SK-N-SH treated with all-trans-retinoic acid at 6 μM for 48 hours (cell line): ENCODE results near the gene PRORP.

Experiments
- ATAC-seq: fragments of 200-7000 bp; cut with Tn5 transposase; 3 replicates; pipeline ENCODE4 v1.9.1; 2020; ENCODE audit warnings: mild to moderate bottlenecking, moderate library complexity
- ARNTL ChIP-seq: fragments of 450-650 bp; formaldehyde crosslinking; IDR thresholded peaks from 2 replicates; pipeline ENCODE4 v1.5.0; 2020; ENCODE audit warnings: low read depth, mild to moderate bottlenecking, moderate library complexity, borderline replicate concordance
- CSDC2 ChIP-seq: fragments of 250-450 bp; sonication (Bioruptor Pico); IDR thresholded peaks from 2 replicates; pipeline ENCODE4 v1.5.0; 2020; ENCODE audit warnings: mild to moderate bottlenecking, moderate library complexity
- ESRRG ChIP-seq: fragments of 250-450 bp; sonication (Bioruptor Pico); IDR thresholded peaks from 2 replicates; pipeline ENCODE4 v1.6.1; 2021; ENCODE audit warnings: mild to moderate bottlenecking
- GLIS3 ChIP-seq: fragments of 250-450 bp; sonication (Bioruptor Pico); IDR thresholded peaks from 2 replicates; pipeline ENCODE4 v1.5.0; 2020; ENCODE audit warnings: mild to moderate bottlenecking, moderate library complexity
- ISL1 ChIP-seq: fragments of 250-450 bp; sonication (Bioruptor Pico); IDR thresholded peaks from 2 replicates; pipeline ENCODE4 v2.1.2; 2022; ENCODE audit warnings: mild to moderate bottlenecking, moderate library complexity
- OSR1 ChIP-seq: fragments of 250-450 bp; sonication (Bioruptor Pico); IDR thresholded peaks from 2 replicates; pipeline ENCODE4 v1.8.0; 2022; ENCODE audit warnings: moderate library complexity, mild to moderate bottlenecking, inconsistent platforms
- PPARA ChIP-seq: fragments of 250-450 bp; sonication (Bioruptor Pico); IDR thresholded peaks from 2 replicates; pipeline ENCODE4 v1.5.0; 2020; ENCODE audit warnings: mild to moderate bottlenecking, borderline replicate concordance
- RARB ChIP-seq: fragments of 250-450 bp; sonication (Bioruptor Pico); IDR thresholded peaks from 2 replicates; pipeline ENCODE4 v1.8.0; 2021; ENCODE audit warnings: mild to moderate bottlenecking, moderate library complexity
- TCF4 ChIP-seq: fragments of 250-450 bp; sonication (Bioruptor Pico); IDR thresholded peaks from 2 replicates; pipeline ENCODE4 v1.8.0; 2021; ENCODE audit warnings: mild to moderate bottlenecking, moderate library complexity, borderline replicate concordance
- TOX ChIP-seq: fragments of 250-450 bp; sonication (Bioruptor Pico); IDR thresholded peaks from 2 replicates; pipeline ENCODE4 v1.8.0; 2021; ENCODE audit warnings: mild to moderate bottlenecking, moderate library complexity, borderline replicate concordance
- ZC3H10 ChIP-seq: fragments of 250-450 bp; sonication (Bioruptor Pico); IDR thresholded peaks from 2 replicates; pipeline ENCODE4 v1.5.1; 2021; ENCODE audit warnings: mild to moderate bottlenecking, moderate library complexity
- ZFP30 ChIP-seq: fragments of 450-650 bp; formaldehyde crosslinking; IDR thresholded peaks from 2 replicates; pipeline ENCODE4 v1.5.0; 2022; ENCODE audit warnings: mild to moderate bottlenecking, moderate library complexity
- ZNF565 ChIP-seq: fragments of 450-650 bp; formaldehyde crosslinking; conservative IDR thresholded peaks from 2 replicates; pipeline ENCODE4 v1.5.0; 2020; ENCODE audit warnings: low read depth, mild to moderate bottlenecking, moderate library complexity
- ZNF70 ChIP-seq: fragments of 450-650 bp; formaldehyde crosslinking; IDR thresholded peaks from 2 replicates; pipeline ENCODE4 v1.5.0; 2020; ENCODE audit warnings: mild to moderate bottlenecking, moderate library complexity
- ZNF8 ChIP-seq: fragments of 450-650 bp; formaldehyde crosslinking; IDR thresholded peaks from 2 replicates; pipeline ENCODE4 v1.5.0; 2020; ENCODE audit warnings: mild to moderate bottlenecking, moderate library complexity
- TF ChIP-seq, protein P1 (sequence below): fragments of 250-450 bp; sonication (Bioruptor Pico); IDR thresholded peaks from 2 replicates; pipeline ENCODE4 v1.5.1; 2020; ENCODE audit warnings: low read depth, mild to moderate bottlenecking, moderate library complexity
- TF ChIP-seq, protein P2 (sequence below): fragments of 250-450 bp; sonication (Bioruptor Pico); IDR thresholded peaks from 2 replicates; pipeline ENCODE4 v1.8.0; 2021; ENCODE audit warnings: low read depth, mild to moderate bottlenecking, moderate library complexity, borderline replicate concordance
- TF ChIP-seq, protein P3 (sequence below): fragments of 250-450 bp; sonication (Bioruptor Pico); IDR thresholded peaks from 2 replicates; pipeline ENCODE4 v1.5.1; 2021; ENCODE audit warnings: mild to moderate bottlenecking, moderate library complexity
- TF ChIP-seq, protein P4 (sequence below): fragments of 250-450 bp; sonication (Bioruptor Pico); IDR thresholded peaks from 2 replicates; pipeline ENCODE4 v1.5.0; 2020; ENCODE audit warnings: mild to moderate bottlenecking, moderate library complexity
- TF ChIP-seq, protein P5 (sequence below): fragments of 250-450 bp; sonication (Bioruptor Pico); IDR thresholded peaks from 2 replicates; pipeline ENCODE4 v1.8.0; 2020; ENCODE audit warnings: mild to moderate bottlenecking, moderate library complexity, borderline replicate concordance

The PRORP gene

DNA sequence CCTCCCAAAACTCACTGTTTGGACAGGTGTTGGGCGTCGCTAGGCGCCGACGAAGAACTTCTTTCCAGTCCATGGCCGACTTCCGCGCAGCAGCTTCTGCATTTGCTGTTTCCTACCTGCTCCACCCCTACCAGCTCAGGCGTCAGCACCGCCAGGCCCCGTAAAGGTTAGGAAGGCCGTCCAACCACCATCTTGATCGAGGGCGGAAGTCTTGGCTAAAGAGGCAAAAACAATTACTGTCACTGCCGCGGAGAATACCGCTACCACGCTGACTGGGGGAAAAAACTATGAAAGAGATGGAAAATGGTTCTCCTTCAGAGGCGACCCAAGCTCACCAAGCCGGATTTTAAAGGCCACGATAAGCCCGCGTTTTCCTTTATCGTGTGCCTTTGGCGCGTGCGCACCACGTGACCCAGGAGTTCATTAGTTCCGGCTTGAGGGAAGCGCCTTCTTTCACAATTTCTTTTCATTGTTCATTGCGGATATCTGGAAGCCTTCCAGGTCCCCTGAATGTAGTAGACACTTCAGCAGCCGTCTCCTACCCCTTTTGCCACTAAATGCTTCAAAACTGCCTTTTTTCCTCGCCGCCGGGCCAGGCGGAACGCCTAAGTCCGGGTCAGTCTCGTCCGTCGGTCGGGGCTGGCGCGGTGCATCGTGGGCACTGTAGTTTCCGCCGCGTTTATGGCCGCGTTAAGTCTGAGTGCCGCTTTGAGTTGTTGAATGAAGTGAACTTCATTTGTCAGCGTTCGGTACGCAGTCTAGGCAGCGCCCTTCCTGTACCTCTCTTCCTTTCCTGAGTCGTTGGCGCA lies at the start of gene PRORP, which contains the start of gene PPP2R3C:
Gene PRORP (plus strand): TSS at position 666 of the 809 bp plus-strand sequence. CDS start 694 bp downstream, outside the sequence.
Gene PPP2R3C (minus strand): TSS at position 104 of the 809 bp plus-strand sequence. CDS start 31 bp downstream, at position 73.
- TF ChIP-seq TCF4 (CRISPR knock-in tag) = no peak
- TF ChIP-seq, protein P1, sequence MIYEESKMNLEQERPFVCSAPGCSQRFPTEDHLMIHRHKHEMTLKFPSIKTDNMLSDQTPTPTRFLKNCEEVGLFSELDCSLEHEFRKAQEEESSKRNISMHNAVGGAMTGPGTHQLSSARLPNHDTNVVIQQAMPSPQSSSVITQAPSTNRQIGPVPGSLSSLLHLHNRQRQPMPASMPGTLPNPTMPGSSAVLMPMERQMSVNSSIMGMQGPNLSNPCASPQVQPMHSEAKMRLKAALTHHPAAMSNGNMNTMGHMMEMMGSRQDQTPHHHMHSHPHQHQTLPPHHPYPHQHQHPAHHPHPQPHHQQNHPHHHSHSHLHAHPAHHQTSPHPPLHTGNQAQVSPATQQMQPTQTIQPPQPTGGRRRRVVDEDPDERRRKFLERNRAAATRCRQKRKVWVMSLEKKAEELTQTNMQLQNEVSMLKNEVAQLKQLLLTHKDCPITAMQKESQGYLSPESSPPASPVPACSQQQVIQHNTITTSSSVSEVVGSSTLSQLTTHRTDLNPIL (CRISPR knock-in tag) = no peak
- TF ChIP-seq ESRRG (CRISPR knock-in tag) = no peak
- no peak for TF ChIP-seq ZNF565 (CRISPR knock-in tag)
- no peak for TF ChIP-seq OSR1 (CRISPR knock-in tag)
- no peak for TF ChIP-seq ZFP30
- no peak for TF ChIP-seq ARNTL (CRISPR knock-in tag)
- TF ChIP-seq CSDC2 (CRISPR knock-in tag) = no peak
- TF ChIP-seq, protein P2, sequence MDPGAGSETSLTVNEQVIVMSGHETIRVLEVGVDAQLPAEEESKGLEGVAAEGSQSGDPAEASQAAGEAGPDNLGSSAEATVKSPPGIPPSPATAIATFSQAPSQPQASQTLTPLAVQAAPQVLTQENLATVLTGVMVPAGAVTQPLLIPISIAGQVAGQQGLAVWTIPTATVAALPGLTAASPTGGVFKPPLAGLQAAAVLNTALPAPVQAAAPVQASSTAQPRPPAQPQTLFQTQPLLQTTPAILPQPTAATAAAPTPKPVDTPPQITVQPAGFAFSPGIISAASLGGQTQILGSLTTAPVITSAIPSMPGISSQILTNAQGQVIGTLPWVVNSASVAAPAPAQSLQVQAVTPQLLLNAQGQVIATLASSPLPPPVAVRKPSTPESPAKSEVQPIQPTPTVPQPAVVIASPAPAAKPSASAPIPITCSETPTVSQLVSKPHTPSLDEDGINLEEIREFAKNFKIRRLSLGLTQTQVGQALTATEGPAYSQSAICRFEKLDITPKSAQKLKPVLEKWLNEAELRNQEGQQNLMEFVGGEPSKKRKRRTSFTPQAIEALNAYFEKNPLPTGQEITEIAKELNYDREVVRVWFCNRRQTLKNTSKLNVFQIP (CRISPR knock-in tag) = no peak
- TF ChIP-seq, protein P3, sequence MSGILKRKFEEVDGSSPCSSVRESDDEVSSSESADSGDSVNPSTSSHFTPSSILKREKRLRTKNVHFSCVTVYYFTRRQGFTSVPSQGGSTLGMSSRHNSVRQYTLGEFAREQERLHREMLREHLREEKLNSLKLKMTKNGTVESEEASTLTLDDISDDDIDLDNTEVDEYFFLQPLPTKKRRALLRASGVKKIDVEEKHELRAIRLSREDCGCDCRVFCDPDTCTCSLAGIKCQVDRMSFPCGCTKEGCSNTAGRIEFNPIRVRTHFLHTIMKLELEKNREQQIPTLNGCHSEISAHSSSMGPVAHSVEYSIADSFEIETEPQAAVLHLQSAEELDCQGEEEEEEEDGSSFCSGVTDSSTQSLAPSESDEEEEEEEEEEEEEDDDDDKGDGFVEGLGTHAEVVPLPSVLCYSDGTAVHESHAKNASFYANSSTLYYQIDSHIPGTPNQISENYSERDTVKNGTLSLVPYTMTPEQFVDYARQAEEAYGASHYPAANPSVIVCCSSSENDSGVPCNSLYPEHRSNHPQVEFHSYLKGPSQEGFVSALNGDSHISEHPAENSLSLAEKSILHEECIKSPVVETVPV = no peak
- no peak for TF ChIP-seq ZC3H10 (CRISPR knock-in tag)
- no peak for TF ChIP-seq TOX (CRISPR knock-in tag)
- no peak for TF ChIP-seq GLIS3 (CRISPR knock-in tag)
- TF ChIP-seq, protein P4, sequence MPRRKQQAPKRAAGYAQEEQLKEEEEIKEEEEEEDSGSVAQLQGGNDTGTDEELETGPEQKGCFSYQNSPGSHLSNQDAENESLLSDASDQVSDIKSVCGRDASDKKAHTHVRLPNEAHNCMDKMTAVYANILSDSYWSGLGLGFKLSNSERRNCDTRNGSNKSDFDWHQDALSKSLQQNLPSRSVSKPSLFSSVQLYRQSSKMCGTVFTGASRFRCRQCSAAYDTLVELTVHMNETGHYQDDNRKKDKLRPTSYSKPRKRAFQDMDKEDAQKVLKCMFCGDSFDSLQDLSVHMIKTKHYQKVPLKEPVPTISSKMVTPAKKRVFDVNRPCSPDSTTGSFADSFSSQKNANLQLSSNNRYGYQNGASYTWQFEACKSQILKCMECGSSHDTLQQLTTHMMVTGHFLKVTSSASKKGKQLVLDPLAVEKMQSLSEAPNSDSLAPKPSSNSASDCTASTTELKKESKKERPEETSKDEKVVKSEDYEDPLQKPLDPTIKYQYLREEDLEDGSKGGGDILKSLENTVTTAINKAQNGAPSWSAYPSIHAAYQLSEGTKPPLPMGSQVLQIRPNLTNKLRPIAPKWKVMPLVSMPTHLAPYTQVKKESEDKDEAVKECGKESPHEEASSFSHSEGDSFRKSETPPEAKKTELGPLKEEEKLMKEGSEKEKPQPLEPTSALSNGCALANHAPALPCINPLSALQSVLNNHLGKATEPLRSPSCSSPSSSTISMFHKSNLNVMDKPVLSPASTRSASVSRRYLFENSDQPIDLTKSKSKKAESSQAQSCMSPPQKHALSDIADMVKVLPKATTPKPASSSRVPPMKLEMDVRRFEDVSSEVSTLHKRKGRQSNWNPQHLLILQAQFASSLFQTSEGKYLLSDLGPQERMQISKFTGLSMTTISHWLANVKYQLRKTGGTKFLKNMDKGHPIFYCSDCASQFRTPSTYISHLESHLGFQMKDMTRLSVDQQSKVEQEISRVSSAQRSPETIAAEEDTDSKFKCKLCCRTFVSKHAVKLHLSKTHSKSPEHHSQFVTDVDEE (CRISPR knock-in tag) = no peak
- TF ChIP-seq ZNF70 (CRISPR knock-in tag) = no peak
- TF ChIP-seq, all 23 proteins: peak for 0
- ATAC-seq = peak; percentile 92

DNA sequence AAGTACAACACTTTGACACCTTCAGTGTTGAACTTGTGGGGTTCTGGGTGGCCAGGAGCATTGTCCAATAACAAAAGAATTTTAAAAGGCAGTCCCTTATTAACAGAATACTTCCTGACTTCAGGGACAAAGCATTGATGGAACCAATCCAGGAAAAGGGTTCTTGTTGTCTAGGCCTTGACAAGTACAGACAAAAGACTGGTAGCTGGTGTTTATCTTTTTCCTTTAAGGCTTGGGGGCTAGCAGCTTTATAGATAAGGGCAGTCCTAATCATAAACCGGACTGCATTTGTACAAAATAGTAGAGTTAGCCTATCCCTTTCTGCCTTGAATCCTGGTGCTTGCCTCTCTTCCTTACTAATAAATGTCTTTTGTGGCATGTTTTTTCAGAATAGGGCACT lies 48.9 kb upstream of the PRORP start:
- no peak for ATAC-seq

DNA sequence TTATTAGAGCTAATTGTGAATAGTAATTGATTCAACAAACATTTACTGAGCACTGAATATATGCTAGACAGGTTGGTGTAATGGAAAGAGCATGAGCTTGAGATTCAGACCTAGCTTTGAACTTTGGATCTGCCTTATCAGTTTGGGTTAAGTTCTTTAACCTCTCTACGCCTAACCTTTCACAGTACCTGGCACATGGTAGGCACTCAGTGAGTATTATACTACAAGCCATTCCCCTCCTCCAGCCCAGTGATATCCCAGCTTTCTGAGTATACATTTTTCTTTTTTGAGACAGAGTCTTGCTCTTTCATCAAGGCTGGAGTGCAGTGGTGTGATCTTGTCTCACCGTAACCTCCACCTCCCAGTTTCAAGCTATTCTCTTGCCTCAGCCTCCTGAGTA lies 44.3 kb upstream of the PRORP start:
- TF ChIP-seq OSR1 (CRISPR knock-in tag) = no peak
- no peak for TF ChIP-seq TCF4 (CRISPR knock-in tag)
- TF ChIP-seq ARNTL (CRISPR knock-in tag) = no peak
- TF ChIP-seq, protein P3 = no peak
- TF ChIP-seq, protein P4 (CRISPR knock-in tag) = no peak
- TF ChIP-seq, protein P5, sequence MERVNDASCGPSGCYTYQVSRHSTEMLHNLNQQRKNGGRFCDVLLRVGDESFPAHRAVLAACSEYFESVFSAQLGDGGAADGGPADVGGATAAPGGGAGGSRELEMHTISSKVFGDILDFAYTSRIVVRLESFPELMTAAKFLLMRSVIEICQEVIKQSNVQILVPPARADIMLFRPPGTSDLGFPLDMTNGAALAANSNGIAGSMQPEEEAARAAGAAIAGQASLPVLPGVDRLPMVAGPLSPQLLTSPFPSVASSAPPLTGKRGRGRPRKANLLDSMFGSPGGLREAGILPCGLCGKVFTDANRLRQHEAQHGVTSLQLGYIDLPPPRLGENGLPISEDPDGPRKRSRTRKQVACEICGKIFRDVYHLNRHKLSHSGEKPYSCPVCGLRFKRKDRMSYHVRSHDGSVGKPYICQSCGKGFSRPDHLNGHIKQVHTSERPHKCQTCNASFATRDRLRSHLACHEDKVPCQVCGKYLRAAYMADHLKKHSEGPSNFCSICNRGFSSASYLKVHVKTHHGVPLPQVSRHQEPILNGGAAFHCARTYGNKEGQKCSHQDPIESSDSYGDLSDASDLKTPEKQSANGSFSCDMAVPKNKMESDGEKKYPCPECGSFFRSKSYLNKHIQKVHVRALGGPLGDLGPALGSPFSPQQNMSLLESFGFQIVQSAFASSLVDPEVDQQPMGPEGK (CRISPR knock-in tag) = no peak
- TF ChIP-seq TOX (CRISPR knock-in tag) = no peak
- TF ChIP-seq ISL1 (CRISPR knock-in tag) = no peak
- no peak for TF ChIP-seq ZNF8 (CRISPR knock-in tag)
- no peak for TF ChIP-seq ZNF70 (CRISPR knock-in tag)
- no peak for TF ChIP-seq RARB (CRISPR knock-in tag)
- TF ChIP-seq, protein P1 (CRISPR knock-in tag) = no peak
- no peak for TF ChIP-seq PPARA (CRISPR knock-in tag)

More for the DNA sequence above, 48.9 kb upstream of the PRORP start:
- TF ChIP-seq ZFP30 (no peak), GLIS3 (CRISPR knock-in tag) (no peak), RARB (CRISPR knock-in tag) (no peak)

More for the DNA sequence above, 44.3 kb upstream of the PRORP start:
- no peak for ATAC-seq
